Endothelial cell of umbilical vein (primary cell): ENCODE results near the gene OSBPL8. TPM values are rescaled to one million over a fixed set of nuclear protein-coding genes. Genes with fewer than 3 reads are reported as not detected.
A peak's percentile ranks its signal among the peaks of the same experiment; 100 is the strongest.

Experiments used
- BruUV-seq: library from RNA; stranded (reverse); fragments of 400-500 nt; replicated peaks from 2 replicates; lab custom pipeline; 2021; lab: Mats Ljungman, UMichigan
- CTCF ChIA-PET: fragments of 300-600, 350-600 bp; sonication (Branson Sonifier 250); formaldehyde crosslinking; loops from one replicate; lab custom pipeline; 2021; ENCODE audit warnings: antibody characterized with exemption, inconsistent platforms; lab: Charles Lee
- POLR2A ChIA-PET: fragments of 300-600, 350-600 bp; sonication (Branson Sonifier 250); formaldehyde crosslinking; loops from one replicate; lab custom pipeline; 2021; ENCODE audit warnings: antibody characterized with exemption, inconsistent platforms; lab: Charles Lee
- DNase-seq: peaks from one replicate; pipeline ENCODE4 v3.0.0-alpha.2; 2011; ENCODE audit warnings: low read depth, low spot score
- FAIRE-seq: peaks from 2 replicates; lab custom pipeline; 2011; peaks lifted over from hg19 to GRCh38; lab: Jason Lieb, UNC
- H2AFZ ChIP-seq: 2 replicates; pipeline ENCODE4 v1.6.0; 2012; ENCODE audit warnings: low read depth, low read length, control low read depth, inconsistent platforms
- H3K27ac ChIP-seq: 2 replicates; pipeline ENCODE4 v1.5.1; 2011; ENCODE audit warnings: low read depth, mild to moderate bottlenecking, control low read depth, low read length, moderate library complexity; ENCODE audit not compliant: insufficient read depth
- H3K27me3 ChIP-seq, 2 experiments: 2 replicates each; pipeline versions ENCODE4 v1.6.0 to v1.6.1; 2011; ENCODE audit warnings: low read length in 2 of 2, mixed read lengths in 1 of 2; ENCODE audit not compliant: control insufficient read depth in 2 of 2, insufficient read depth in 2 of 2
- H3K36me3 ChIP-seq, 2 experiments: 2 replicates in 1 of 2; 3 replicates in 1 of 2; pipeline ENCODE4 v1.5.1; 2011; ENCODE audit warnings: low read length in 2 of 2, mild to moderate bottlenecking in 1 of 2, moderate library complexity in 1 of 2; ENCODE audit not compliant: control insufficient read depth in 2 of 2, insufficient read depth in 2 of 2; ENCODE audit errors: extremely low read depth in 1 of 2
- H3K4me1 ChIP-seq: 3 replicates; pipeline ENCODE4 v1.5.1; 2011; ENCODE audit warnings: mild to moderate bottlenecking, low read length; ENCODE audit not compliant: control insufficient read depth, insufficient read depth; ENCODE audit errors: extremely low read depth
- H3K4me2 ChIP-seq: 2 replicates; pipeline ENCODE4 v1.6.1; 2011; ENCODE audit warnings: low read length, control low read depth, mixed read lengths; ENCODE audit not compliant: insufficient read depth
- H3K4me3 ChIP-seq, 3 experiments: fragments of 200-600 bp in 1 of 3; sonication (generic), shearing (Covaris generic) in 1 of 3; replicated peaks in 1 of 3; 2 replicates each; pipeline ENCODE4 v1.5.1; 2011 to 2016; ENCODE audit warnings: control low read depth in 3 of 3, low read length in 3 of 3, mild to moderate bottlenecking in 2 of 3, inconsistent platforms in 1 of 3, low read depth in 1 of 3, moderate library complexity in 1 of 3; ENCODE audit not compliant: insufficient read depth in 1 of 3
- H3K79me2 ChIP-seq: 2 replicates; pipeline ENCODE4 v1.6.0; 2012; ENCODE audit warnings: low read length, inconsistent platforms; ENCODE audit not compliant: control insufficient read depth, insufficient read depth
- H3K9ac ChIP-seq: replicated peaks from 2 replicates; pipeline ENCODE3; 2011; ENCODE audit warnings: low read length, control low read depth; ENCODE audit not compliant: insufficient read depth; ENCODE audit errors: extremely low read depth
- H3K9me1 ChIP-seq: replicated peaks from 3 replicates; pipeline ENCODE4 v1.6.0; 2011; ENCODE audit warnings: mild to moderate bottlenecking, low read length; ENCODE audit not compliant: control insufficient read depth, insufficient read depth; ENCODE audit errors: extremely low read depth
- H3K9me3 ChIP-seq: replicated peaks from 2 replicates; pipeline ENCODE4 v1.5.1; 2012; ENCODE audit warnings: low read length, inconsistent platforms; ENCODE audit not compliant: control insufficient read depth, insufficient read depth
- H4K20me1 ChIP-seq: replicated peaks from 2 replicates; pipeline ENCODE3; 2011; ENCODE audit warnings: mild to moderate bottlenecking, low read length; ENCODE audit not compliant: control insufficient read depth, insufficient read depth; ENCODE audit errors: extremely low read depth
- GATA2 ChIP-seq: IDR thresholded peaks from 2 replicates; pipeline ENCODE4 v1.7.0; 2011; ENCODE audit warnings: low read depth, mild to moderate bottlenecking, moderate library complexity, mixed read lengths, low read length; ENCODE audit not compliant: insufficient read length, insufficient read depth
- POLR2AphosphoS5 ChIP-seq: IDR thresholded peaks from 2 replicates; pipeline ENCODE4 v1.6.1; 2012; ENCODE audit warnings: low read depth, mild to moderate bottlenecking, control low read depth, low read length, moderate library complexity; ENCODE audit not compliant: insufficient read depth
- dilution Hi-C: fragments of 300-500 bp; cut with MboI; formaldehyde crosslinking; loops from one replicate; pipeline ENCODE4 v1.15.0; 2019; ENCODE audit warnings: low sequenced_read_pairs; ENCODE audit not compliant: extremely low pct_ligation_motif_present
- intact Hi-C: fragments of 100-400 bp; cut with micrococcal nuclease; formaldehyde crosslinking; loops from one replicate; pipeline ENCODE4 v1.10.0; 2022
- polyA plus RNA-seq, 4 experiments: library from polyadenylated mRNA; depleted of rRNA in 3 of 4; stranded (reverse) in 3 of 4; unstranded in 1 of 4; fragments of >200 nt; gene quantifications; 2 replicates each; pipeline versions ENCODE4 v1.2.1 to v1.2.3, GENCODE V29; 2011 to 2012; ENCODE audit warnings: missing spikeins in 1 of 4
- total RNA-seq: library from RNA; stranded (reverse); gene quantifications from 2 replicates; pipeline ENCODE4 v1.2.3, GENCODE V29; 2021
- TF ChIP-seq, protein P1 (sequence below), 2 donors: IDR thresholded peaks; 1 replicate in 1 of 2; 2 replicates in 1 of 2; pipeline ENCODE4 v1.5.1; 2011; ENCODE audit warnings: low read length in 2 of 2, mild to moderate bottlenecking in 2 of 2, moderate library complexity in 2 of 2, control low read depth in 1 of 2, inconsistent platforms in 1 of 2, low read depth in 1 of 2; ENCODE audit not compliant: insufficient read depth in 1 of 2; ENCODE audit errors: extremely low read depth in 1 of 2

Gene OSBPL8
- total and polyA plus RNA-seq, 2 donors (not counting 3 experiments of a cell fraction or from before 2014, with no cell fraction given): 10.3 to 47.6 TPM

DNA sequence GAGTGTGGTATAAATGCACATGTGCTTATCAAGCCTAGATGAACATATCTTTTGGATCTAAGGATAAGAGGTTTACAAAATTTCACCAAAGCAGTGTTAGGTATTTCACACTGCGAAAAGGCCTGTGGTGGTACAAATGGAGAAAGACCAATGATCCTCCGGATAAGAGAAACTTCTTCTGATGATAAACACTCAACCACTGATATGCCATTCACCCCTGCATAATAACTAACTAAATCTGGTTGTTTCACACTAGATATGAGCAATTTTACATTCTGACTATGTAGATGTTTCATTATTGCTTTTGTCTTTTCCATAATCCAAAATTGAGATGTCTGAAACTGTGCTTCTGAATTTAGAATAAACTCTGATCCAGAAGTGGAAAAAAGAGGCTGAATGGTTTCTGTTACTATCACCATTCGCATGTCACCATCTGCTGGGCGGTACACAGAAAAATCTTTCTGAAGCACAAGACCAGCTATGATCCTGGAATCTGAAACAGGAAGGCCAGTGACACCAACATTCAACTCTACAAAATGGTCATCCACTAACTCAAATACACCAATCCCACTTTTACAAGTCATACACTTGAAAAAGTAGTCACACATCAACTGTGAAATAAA is 212.7 kb downstream of the OSBPL8 start:
- H4K20me1 ChIP-seq: no peaks in the 10 kb centered on the region
- intact Hi-C loops (loop anchor here (1.0 to 5.0 kb wide), 5 partner anchors 263 to 1015 kb away; partner anchors contain the start of genes CAPS2, GLIPR1L1, KRR1 and NAP1L1), dilution Hi-C loops (loop anchor here (25.0 kb wide), 1 partner anchor 260 kb away; the partner anchor contains the start of gene NAP1L1)
- H3K4me3 ChIP-seq: peak overlapping the region in 1 of 3 experiments; percentile 86
- no peak overlapping the region for H2AFZ ChIP-seq
- no peaks in the 10 kb centered on the region for H3K27me3 ChIP-seq
- no peaks in the 10 kb centered on the region for H3K9me3 ChIP-seq
- ChIA-PET POLR2A (interaction anchor here (0.6 to 1.0 kb wide), 2 partner anchors 277 to 316 kb away, joined by 3 read pairs; partner anchors contain the start of gene PHLDA1), CTCF (interaction anchor here (0.6 to 3.5 kb wide), 42 partner anchors 9 to 840 kb away, joined by 3 to 37 read pairs (median 5); partner anchors contain the start of genes NAP1L1 and PHLDA1)
- H3K27ac ChIP-seq: peak overlapping the region; percentile 44
- peak overlapping the region; percentile 76 for H3K9ac ChIP-seq
- BruUV-seq: no TSS peak
- no peak for TF ChIP-seq POLR2AphosphoS5
- TF ChIP-seq GATA2: no peak
- TF ChIP-seq, protein P1, sequence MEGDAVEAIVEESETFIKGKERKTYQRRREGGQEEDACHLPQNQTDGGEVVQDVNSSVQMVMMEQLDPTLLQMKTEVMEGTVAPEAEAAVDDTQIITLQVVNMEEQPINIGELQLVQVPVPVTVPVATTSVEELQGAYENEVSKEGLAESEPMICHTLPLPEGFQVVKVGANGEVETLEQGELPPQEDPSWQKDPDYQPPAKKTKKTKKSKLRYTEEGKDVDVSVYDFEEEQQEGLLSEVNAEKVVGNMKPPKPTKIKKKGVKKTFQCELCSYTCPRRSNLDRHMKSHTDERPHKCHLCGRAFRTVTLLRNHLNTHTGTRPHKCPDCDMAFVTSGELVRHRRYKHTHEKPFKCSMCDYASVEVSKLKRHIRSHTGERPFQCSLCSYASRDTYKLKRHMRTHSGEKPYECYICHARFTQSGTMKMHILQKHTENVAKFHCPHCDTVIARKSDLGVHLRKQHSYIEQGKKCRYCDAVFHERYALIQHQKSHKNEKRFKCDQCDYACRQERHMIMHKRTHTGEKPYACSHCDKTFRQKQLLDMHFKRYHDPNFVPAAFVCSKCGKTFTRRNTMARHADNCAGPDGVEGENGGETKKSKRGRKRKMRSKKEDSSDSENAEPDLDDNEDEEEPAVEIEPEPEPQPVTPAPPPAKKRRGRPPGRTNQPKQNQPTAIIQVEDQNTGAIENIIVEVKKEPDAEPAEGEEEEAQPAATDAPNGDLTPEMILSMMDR (IDR thresholded peaks at IDR 0.05; ENCODE audit: extremely low read depth in 1 of 2, insufficient read depth in 1 of 2, low read depth in 1 of 2, low read length in 2 of 2): peak; percentile 26 to 42
- peaks cover 12% of the 10 kb centered on the region for H3K79me2 ChIP-seq
- peak; percentile 78 for FAIRE-seq
- H3K9me1 ChIP-seq: no peaks in the 10 kb centered on the region
- no peaks in the 10 kb centered on the region for H3K36me3 ChIP-seq
- H3K4me1 ChIP-seq: peaks cover 19% of the 10 kb centered on the region
- peak; percentile 72 for DNase-seq
- peak overlapping the region; percentile 89 for H3K4me2 ChIP-seq
